GM13976 (cell line): Measurements from ENCODE around the gene GPR37.

Experiments
- DNase-seq: peaks from one replicate; pipeline ENCODE4 v3.0.0; 2012; ENCODE audit warnings: low spot score
- CTCF ChIP-seq: IDR thresholded peaks from 2 replicates; pipeline ENCODE4 v1.5.1; 2012; ENCODE audit warnings: borderline replicate concordance, mild to moderate bottlenecking; ENCODE audit not compliant: insufficient read depth; ENCODE audit errors: extremely low read depth, missing control alignments, control extremely low read depth
- in situ Hi-C: fragments of 300-500 bp; cut with MboI; formaldehyde crosslinking; loops from one replicate; pipeline ENCODE4 v1.12.0; 2022; ENCODE audit warnings: low sequenced_read_pairs, mixed read lengths, inconsistent platforms; ENCODE audit not compliant: unreplicated experiment

GPR37 gene

GRCh38 chr7:124764847-124765400, 668 bp downstream of the GPR37 start:
- in situ Hi-C loops: no loop called here
- DNase-seq: peak; percentile 63
- no peak for TF ChIP-seq CTCF

GRCh38 chr7:124764051-124764846, 1.3 kb downstream of the GPR37 start:
- DNase-seq: no peak
- TF ChIP-seq CTCF: no peak
- in situ Hi-C loops: no loop called here

- in situ Hi-C loops: no loop called here
- TF ChIP-seq CTCF: no peak
- DNase-seq: no peak
Measured at GRCh38 chr7:124762611-124763143, 2.9 kb downstream of the GPR37 start.

- no peak for TF ChIP-seq CTCF
- no peak for DNase-seq
- in situ Hi-C loops: no loop called here
Measured at GRCh38 chr7:124761164-124761715, 4.4 kb downstream of the GPR37 start.

GRCh38 chr7:124758327-124758726, 7.3 kb downstream of the GPR37 start:
- no peak for DNase-seq
- in situ Hi-C loops: no loop called here
- no peak for TF ChIP-seq CTCF

- in situ Hi-C loops: no loop called here
- no peak for TF ChIP-seq CTCF
- no peak for DNase-seq
Measured at GRCh38 chr7:124754576-124755268, 10.9 kb downstream of the GPR37 start.
